MM.1S (cell line): ENCODE measurements around the gene PVR.

Experiments used
- CTCF ChIP-seq: fragments of 300-600 bp; sonication (generic); IDR thresholded peaks from 2 replicates; pipeline ENCODE4 v1.5.1; 2016; ENCODE audit warnings: antibody characterized with exemption, low read length, mixed read lengths
- EZH2 ChIP-seq: fragments of 300-600 bp; sonication (generic); optimal IDR thresholded peaks from 2 replicates; pipeline ENCODE3; 2017; ENCODE audit warnings: low read depth, mild to moderate bottlenecking, antibody characterized with exemption, low read length, mixed read lengths
- EZH2phosphoT487 ChIP-seq: fragments of 300-600 bp; sonication (generic); IDR thresholded peaks from 2 replicates; pipeline ENCODE4 v1.6.1; 2018; ENCODE audit warnings: antibody characterized with exemption, low read length

GRCh38 chr19:44607917-44608316, 35.8 kb upstream of the PVR start:
- TF ChIP-seq EZH2 (no peak), CTCF (no peak), EZH2phosphoT487 (no peak)
